Liver (tissue), 3 donors: ENCODE measurements around the gene TBC1D3B.

ENCODE experiments used
- CTCF ChIP-seq: fragments of 150-350 bp; IDR thresholded peaks from 2 replicates; pipeline ENCODE4 v1.5.1; 2017; ENCODE audit warnings: improper control_type of control experiment, low read depth, low read length; ENCODE audit not compliant: missing input control
- EGR1 ChIP-seq, 2 donors: IDR thresholded peaks; 2 replicates each; pipeline ENCODE4 v1.6.1; 2016 to 2018; ENCODE audit warnings: antibody characterized with exemption in 2 of 2, low read depth in 2 of 2
- FOXA1 ChIP-seq: IDR thresholded peaks from 2 replicates; pipeline ENCODE4 v1.6.1; 2016; ENCODE audit warnings: antibody characterized with exemption
- GABPA ChIP-seq, 2 donors: IDR thresholded peaks in 1 of 2; conservative IDR thresholded peaks in 1 of 2; 2 replicates each; pipeline ENCODE4 v1.6.1; 2016; ENCODE audit warnings: antibody characterized with exemption in 2 of 2, mild to moderate bottlenecking in 1 of 2, moderate library complexity in 1 of 2
- HNF4G ChIP-seq: IDR thresholded peaks from 2 replicates; pipeline ENCODE4 v1.6.1; 2016; ENCODE audit warnings: antibody characterized with exemption
- RAD21 ChIP-seq, 2 donors: IDR thresholded peaks; 2 replicates each; pipeline ENCODE4 v1.6.1; 2016; ENCODE audit warnings: antibody characterized with exemption in 2 of 2, mild to moderate bottlenecking in 2 of 2
- REST ChIP-seq: IDR thresholded peaks from 2 replicates; pipeline ENCODE4 v1.6.1; 2016; ENCODE audit warnings: antibody characterized with exemption, mild to moderate bottlenecking
- SP1 ChIP-seq: IDR thresholded peaks from 2 replicates; pipeline ENCODE4 v1.6.1; 2018; ENCODE audit warnings: antibody characterized with exemption, mild to moderate bottlenecking
- TAF1 ChIP-seq: conservative IDR thresholded peaks from 2 replicates; pipeline ENCODE4 v1.6.1; 2016; ENCODE audit warnings: antibody characterized with exemption, mild to moderate bottlenecking
- YY1 ChIP-seq: IDR thresholded peaks from 2 replicates; pipeline ENCODE4 v1.6.1; 2016; ENCODE audit warnings: antibody characterized with exemption, mild to moderate bottlenecking
- TF ChIP-seq, protein P1 (sequence below): IDR thresholded peaks from 2 replicates; pipeline ENCODE4 v1.6.1; 2016; ENCODE audit warnings: antibody characterized with exemption
- TF ChIP-seq, protein P2 (sequence below): IDR thresholded peaks from 2 replicates; pipeline ENCODE4 v1.6.1; 2016; ENCODE audit warnings: antibody characterized with exemption
- TF ChIP-seq, protein P3 (sequence below): IDR thresholded peaks from 2 replicates; pipeline ENCODE4 v1.6.1; 2016; ENCODE audit warnings: antibody characterized with exemption
- donor health status: healthy.
- donor health status: healthy.

DNA sequence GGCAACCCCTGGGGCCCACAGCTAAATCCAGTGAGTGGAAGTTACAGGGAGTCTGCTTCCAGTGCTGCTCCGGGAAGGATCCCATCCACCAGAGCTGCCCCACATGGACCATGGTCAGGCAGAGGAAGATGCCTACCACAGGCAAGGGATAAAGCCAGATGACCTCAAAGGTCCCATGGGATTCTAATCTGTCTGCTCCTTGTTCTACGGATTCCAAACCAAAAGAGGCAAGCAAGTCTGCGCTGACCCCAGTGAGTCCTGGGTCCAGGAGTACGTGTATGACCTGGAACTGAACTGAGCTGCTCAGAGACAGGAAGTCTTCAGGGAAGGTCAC lies 35.8 kb upstream of the TBC1D3B start:
- TF ChIP-seq YY1, result no peak
- no peak for TF ChIP-seq CTCF
- TF ChIP-seq, protein P1, sequence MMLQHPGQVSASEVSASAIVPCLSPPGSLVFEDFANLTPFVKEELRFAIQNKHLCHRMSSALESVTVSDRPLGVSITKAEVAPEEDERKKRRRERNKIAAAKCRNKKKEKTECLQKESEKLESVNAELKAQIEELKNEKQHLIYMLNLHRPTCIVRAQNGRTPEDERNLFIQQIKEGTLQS, result no peak
- no peak for TF ChIP-seq RAD21 (IDR thresholded peaks at IDR 0.05)
- TF ChIP-seq SP1, result no peak
- no peak for TF ChIP-seq HNF4G
- TF ChIP-seq REST, result no peak
- TF ChIP-seq, protein P2, sequence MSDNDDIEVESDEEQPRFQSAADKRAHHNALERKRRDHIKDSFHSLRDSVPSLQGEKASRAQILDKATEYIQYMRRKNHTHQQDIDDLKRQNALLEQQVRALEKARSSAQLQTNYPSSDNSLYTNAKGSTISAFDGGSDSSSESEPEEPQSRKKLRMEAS, result no peak
- TF ChIP-seq, protein P3, sequence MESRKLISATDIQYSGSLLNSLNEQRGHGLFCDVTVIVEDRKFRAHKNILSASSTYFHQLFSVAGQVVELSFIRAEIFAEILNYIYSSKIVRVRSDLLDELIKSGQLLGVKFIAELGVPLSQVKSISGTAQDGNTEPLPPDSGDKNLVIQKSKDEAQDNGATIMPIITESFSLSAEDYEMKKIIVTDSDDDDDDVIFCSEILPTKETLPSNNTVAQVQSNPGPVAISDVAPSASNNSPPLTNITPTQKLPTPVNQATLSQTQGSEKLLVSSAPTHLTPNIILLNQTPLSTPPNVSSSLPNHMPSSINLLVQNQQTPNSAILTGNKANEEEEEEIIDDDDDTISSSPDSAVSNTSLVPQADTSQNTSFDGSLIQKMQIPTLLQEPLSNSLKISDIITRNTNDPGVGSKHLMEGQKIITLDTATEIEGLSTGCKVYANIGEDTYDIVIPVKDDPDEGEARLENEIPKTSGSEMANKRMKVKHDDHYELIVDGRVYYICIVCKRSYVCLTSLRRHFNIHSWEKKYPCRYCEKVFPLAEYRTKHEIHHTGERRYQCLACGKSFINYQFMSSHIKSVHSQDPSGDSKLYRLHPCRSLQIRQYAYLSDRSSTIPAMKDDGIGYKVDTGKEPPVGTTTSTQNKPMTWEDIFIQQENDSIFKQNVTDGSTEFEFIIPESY, result no peak
- TF ChIP-seq GABPA (IDR thresholded peaks at IDR 0.05 in 1 of 2, conservative IDR thresholded peaks at IDR 0.05 in 1 of 2), result no peak
- TF ChIP-seq FOXA1, result no peak
- no peak for TF ChIP-seq EGR1 (IDR thresholded peaks at IDR 0.05; ENCODE audit: low read depth in 2 of 2)
- TF ChIP-seq TAF1, result no peak
